Karpas-422 (cell line): ENCODE measurements around the gene MAP3K3. TPM values are rescaled to one million over a fixed set of nuclear protein-coding genes. Genes with fewer than 3 reads are reported as not detected.
A peak's percentile ranks its signal among the peaks of the same experiment; 100 is the strongest.

ENCODE experiments used
- DNase-seq: peaks from one replicate; pipeline ENCODE4 v3.0.0-alpha.2; 2015
- H2AFZ ChIP-seq: fragments of 200-600 bp; sonication (generic); 2 replicates; pipeline ENCODE4 v1.6.1; 2014; ENCODE audit warnings: antibody characterized with exemption, low read length, mixed read lengths
- H3K27ac ChIP-seq: fragments of 200-600 bp; sonication (generic); 2 replicates; pipeline ENCODE4 v1.5.1; 2014; ENCODE audit warnings: mild to moderate bottlenecking, low read length, moderate library complexity
- H3K27me3 ChIP-seq: fragments of 200-600 bp; sonication (generic); 2 replicates; pipeline ENCODE4 v1.6.1; 2014; ENCODE audit warnings: low read length, mixed read lengths
- H3K36me3 ChIP-seq: fragments of 200-600 bp; sonication (generic); 2 replicates; pipeline ENCODE4 v1.6.1; 2014; ENCODE audit warnings: low read length, mixed read lengths; ENCODE audit not compliant: insufficient read depth
- H3K4me1 ChIP-seq: fragments of 200-600 bp; sonication (generic); 2 replicates; pipeline ENCODE4 v1.6.1; 2014; ENCODE audit warnings: mild to moderate bottlenecking, low read length, mixed read lengths
- H3K4me2 ChIP-seq: fragments of 200-600 bp; sonication (generic); 2 replicates; pipeline ENCODE4 v1.6.1; 2014; ENCODE audit warnings: low read length, low read depth, mild to moderate bottlenecking; ENCODE audit not compliant: poor library complexity, severe bottlenecking
- H3K4me3 ChIP-seq: fragments of 200-600 bp; sonication (generic); 2 replicates; pipeline ENCODE4 v1.5.1; 2014; ENCODE audit warnings: mild to moderate bottlenecking, antibody characterized with exemption, low read length, mixed read lengths
- H3K79me2 ChIP-seq: fragments of 200-600 bp; sonication (generic); 2 replicates; pipeline ENCODE4 v1.6.1; 2014; ENCODE audit warnings: mild to moderate bottlenecking, low read length, mixed read lengths
- H3K9ac ChIP-seq: fragments of 200-600 bp; sonication (generic); 2 replicates; pipeline ENCODE4 v1.6.0; 2014; ENCODE audit warnings: low read length
- H3K9me2 ChIP-seq: fragments of 200-600 bp; sonication (generic), shearing (Covaris generic); replicated peaks from 2 replicates; pipeline ENCODE4 v1.6.0; 2014; ENCODE audit warnings: mild to moderate bottlenecking, low read length, moderate library complexity; ENCODE audit not compliant: insufficient read depth
- H3K9me3 ChIP-seq: fragments of 300-700, 200-600 bp; sonication (generic); 2 replicates; pipeline ENCODE4 v1.6.1; 2014; ENCODE audit warnings: low read length, mixed read lengths
- H4K20me1 ChIP-seq: fragments of 200-600 bp; sonication (generic); 2 replicates; pipeline ENCODE4 v1.6.1; 2014; ENCODE audit warnings: mild to moderate bottlenecking, antibody characterized with exemption, low read length, low read depth; ENCODE audit not compliant: insufficient read depth
- total RNA-seq: library from RNA; depleted of rRNA; stranded (reverse); fragments of >200 nt; shearing (Covaris generic); gene quantifications from 2 replicates; pipeline ENCODE4 v1.2.3, GENCODE V29; 2014; ENCODE audit warnings: low replicate concordance; rRNA removed

MAP3K3 gene
- 17.8 and 43.4 TPM in 2 replicates for total RNA-seq

GRCh38 chr17:63621684-63622573 lies at the start of gene MAP3K3:
TSS of gene MAP3K3 (plus strand) at chr17:63622417. CDS start at chr17:63622760, 343 bp downstream.
- H3K9ac ChIP-seq: peak within 1 kb of the TSS; percentile 88
- H3K4me2 ChIP-seq: peak within 1 kb of the TSS; percentile 92
- no peaks in the 10 kb centered on the region for H3K9me3 ChIP-seq
- H3K4me1 ChIP-seq: peaks cover 32% of the 10 kb centered on the region
- H3K27me3 ChIP-seq: no peaks in the 10 kb centered on the region
- peak; percentile 100 for DNase-seq
- H3K36me3 ChIP-seq: no peaks in the 10 kb centered on the region
- peaks cover 11% of the 10 kb centered on the region; the same call in 1 of the 2 replicates for H4K20me1 ChIP-seq
- no peak within 1 kb of the TSS; the same call in 1 of the 2 replicates for H3K27ac ChIP-seq
- H3K4me3 ChIP-seq: peak within 1 kb of the TSS; percentile 87
- no peaks in the 10 kb centered on the region for H3K9me2 ChIP-seq
- peak within 1 kb of the TSS; percentile 73; the same call in 1 of the 2 replicates for H2AFZ ChIP-seq
- H3K79me2 ChIP-seq: peaks cover 40% of the 10 kb centered on the region

GRCh38 chr17:63573634-63574033 lies 48.6 kb upstream of the MAP3K3 start:
- H3K4me2 ChIP-seq: no peak overlapping the region
- H3K4me1 ChIP-seq: no peaks in the 10 kb centered on the region
- no peaks in the 10 kb centered on the region for H3K9me2 ChIP-seq
- no peak overlapping the region for H3K9ac ChIP-seq
- no peak for DNase-seq
- no peaks in the 10 kb centered on the region for H3K36me3 ChIP-seq
- peaks cover 100% of the 10 kb centered on the region for H3K79me2 ChIP-seq
- no peak overlapping the region for H3K27ac ChIP-seq
- no peak overlapping the region for H3K4me3 ChIP-seq
- H3K27me3 ChIP-seq: no peaks in the 10 kb centered on the region
- no peak overlapping the region for H2AFZ ChIP-seq
- no peaks in the 10 kb centered on the region for H3K9me3 ChIP-seq
- peaks cover 21% of the 10 kb centered on the region; the same call in 1 of the 2 replicates for H4K20me1 ChIP-seq

- Histone ChIP-seq H3K27ac (no peak overlapping the region), H3K9me3 (no peaks in the 10 kb centered on the region), H3K9me2 (no peaks in the 10 kb centered on the region), H3K79me2 (peaks cover 84% of the 10 kb centered on the region), H3K4me2 (no peak overlapping the region), H2AFZ (no peak overlapping the region), H3K4me3 (no peak overlapping the region), H3K36me3 (peaks cover 19% of the 10 kb centered on the region), H3K9ac (no peak overlapping the region), H4K20me1 (peaks cover 27% of the 10 kb centered on the region; the same call in 1 of the 2 replicates), H3K4me1 (no peaks in the 10 kb centered on the region), H3K27me3 (no peaks in the 10 kb centered on the region)
- DNase-seq: no peak
Observed at GRCh38 chr17:63578027-63578768, 44.0 kb upstream of the MAP3K3 start.

GRCh38 chr17:63578769-63579111 lies 43.5 kb upstream of the MAP3K3 start:
- H2AFZ ChIP-seq: no peak overlapping the region

GRCh38 chr17:63579633-63580032 lies 42.6 kb upstream of the MAP3K3 start:
- H3K9me2 ChIP-seq: no peaks in the 10 kb centered on the region
- peaks cover 74% of the 10 kb centered on the region for H3K79me2 ChIP-seq
- no peak overlapping the region for H3K9ac ChIP-seq
- H3K27me3 ChIP-seq: no peaks in the 10 kb centered on the region
- H3K4me1 ChIP-seq: no peaks in the 10 kb centered on the region
- no peaks in the 10 kb centered on the region for H3K9me3 ChIP-seq
- H3K4me3 ChIP-seq: no peak overlapping the region
- peaks cover 27% of the 10 kb centered on the region for H3K36me3 ChIP-seq
- H2AFZ ChIP-seq: no peak overlapping the region
- H3K27ac ChIP-seq: no peak overlapping the region
- DNase-seq: no peak
- H4K20me1 ChIP-seq: peaks cover 27% of the 10 kb centered on the region; the same call in 1 of the 2 replicates
- H3K4me2 ChIP-seq: no peak overlapping the region

More at GRCh38 chr17:63578769-63579111, 43.5 kb upstream of the MAP3K3 start:
- H3K79me2 ChIP-seq: peaks cover 82% of the 10 kb centered on the region
- peaks cover 25% of the 10 kb centered on the region for H3K36me3 ChIP-seq
- no peaks in the 10 kb centered on the region for H3K9me2 ChIP-seq
- H3K9ac ChIP-seq: no peak overlapping the region
- H3K9me3 ChIP-seq: no peaks in the 10 kb centered on the region
- H3K27ac ChIP-seq: no peak overlapping the region
- no peaks in the 10 kb centered on the region for H3K4me1 ChIP-seq
- H3K4me2 ChIP-seq: no peak overlapping the region
- no peak for DNase-seq
- H4K20me1 ChIP-seq: peaks cover 27% of the 10 kb centered on the region; the same call in 1 of the 2 replicates
- no peak overlapping the region for H3K4me3 ChIP-seq
- no peaks in the 10 kb centered on the region for H3K27me3 ChIP-seq

GRCh38 chr17:63587770-63588169 lies 34.4 kb upstream of the MAP3K3 start:
- no peak overlapping the region for H3K4me2 ChIP-seq
- H2AFZ ChIP-seq: no peak overlapping the region
- no peaks in the 10 kb centered on the region for H3K4me1 ChIP-seq
- 0 out of 2 replicates have a peak, but pooled peaks cover 3% of the 10 kb centered on the region for H4K20me1 ChIP-seq
- H3K27me3 ChIP-seq: no peaks in the 10 kb centered on the region
- no peak overlapping the region for H3K4me3 ChIP-seq
- peaks cover 56% of the 10 kb centered on the region for H3K36me3 ChIP-seq
- no peaks in the 10 kb centered on the region for H3K9me2 ChIP-seq
- DNase-seq: no peak
- H3K79me2 ChIP-seq: peaks cover 7% of the 10 kb centered on the region; the same call in 1 of the 2 replicates
- no peak overlapping the region for H3K27ac ChIP-seq
- no peak overlapping the region for H3K9ac ChIP-seq
- H3K9me3 ChIP-seq: no peaks in the 10 kb centered on the region

- Histone ChIP-seq H3K9ac (no peak overlapping the region), H3K4me3 (no peak overlapping the region), H3K9me2 (no peaks in the 10 kb centered on the region), H4K20me1 (no peaks in the 10 kb centered on the region), H3K27ac (no peak overlapping the region), H3K4me1 (no peaks in the 10 kb centered on the region), H3K9me3 (no peaks in the 10 kb centered on the region), H2AFZ (no peak overlapping the region), H3K4me2 (no peak overlapping the region), H3K27me3 (no peaks in the 10 kb centered on the region), H3K36me3 (peaks cover 52% of the 10 kb centered on the region), H3K79me2 (0 out of 2 replicates have a peak, but pooled peaks cover 3% of the 10 kb centered on the region)
- DNase-seq: no peak
Observed at GRCh38 chr17:63588797-63589196, 33.4 kb upstream of the MAP3K3 start.

- Histone ChIP-seq H3K79me2 (0 out of 2 replicates have a peak, but pooled peaks cover 3% of the 10 kb centered on the region), H3K4me1 (no peaks in the 10 kb centered on the region), H4K20me1 (no peaks in the 10 kb centered on the region), H3K4me2 (no peak overlapping the region), H2AFZ (no peak overlapping the region), H3K36me3 (peaks cover 50% of the 10 kb centered on the region), H3K9me2 (no peaks in the 10 kb centered on the region), H3K27ac (no peak overlapping the region), H3K9me3 (no peaks in the 10 kb centered on the region), H3K27me3 (no peaks in the 10 kb centered on the region), H3K4me3 (no peak overlapping the region), H3K9ac (no peak overlapping the region)
- DNase-seq: no peak
Observed at GRCh38 chr17:63589646-63590045, 32.6 kb upstream of the MAP3K3 start.
